NT2/D1 (cell line): Measurements from ENCODE around the gene DOCK1.

Experiments
- SUZ12 ChIP-seq: IDR thresholded peaks from 2 replicates; pipeline ENCODE4 v1.6.1; 2011; ENCODE audit not compliant: insufficient read length, insufficient read depth; ENCODE audit errors: extremely low read depth
- YY1 ChIP-seq: IDR thresholded peaks from 2 replicates; pipeline ENCODE4 v1.6.1; 2011; ENCODE audit not compliant: insufficient read length, insufficient read depth
- ZNF274 ChIP-seq: IDR thresholded peaks from 2 replicates; pipeline ENCODE4 v1.6.1; 2011; ENCODE audit warnings: mild to moderate bottlenecking, low read depth, low read length

- TF ChIP-seq YY1 (no peak), ZNF274 (no peak), SUZ12 (no peak)
Measured at GRCh38 chr10:127266431-127266830, 361.2 kb downstream of the DOCK1 start.
